ENCODE results near the gene DGKE. TPM values are rescaled to one million over a fixed set of nuclear protein-coding genes. Genes with fewer than 3 reads are reported as not detected.

DGKE gene
- total and polyA plus RNA-seq, 2 of the 8 experiments (the other 6 are each of a cell fraction or from before 2014, with no cell fraction given), result 1.7 to 7.4 TPM

GRCh38 chr17:56893503-56893902 is 59.6 kb downstream of the DGKE start (continued):
- no peak for TF ChIP-seq CTCF (IDR thresholded peaks at IDR 0.05; ENCODE audit: control extremely low read depth in 1 of 3, insufficient read depth in 1 of 3, low read depth in 1 of 3, low read length in 3 of 3)
- TF ChIP-seq CBX5 (IDR thresholded peaks at IDR 0.05; ENCODE audit: low read depth, low read length), result no peak
- no peak for TF ChIP-seq POLR2AphosphoS5 (IDR thresholded peaks at IDR 0.05; ENCODE audit: low read depth, low read length)
- TF ChIP-seq POU5F1 (IDR thresholded peaks at IDR 0.05; ENCODE audit: low read depth, low read length), result no peak
- no peak for TF ChIP-seq PHF8 (conservative IDR thresholded peaks at IDR 0.05; ENCODE audit: low read depth, low read length)
- TF ChIP-seq TEAD4 (IDR thresholded peaks at IDR 0.05; ENCODE audit: low read depth, low read length), result no peak
- TF ChIP-seq CHD1 (IDR thresholded peaks at IDR 0.05; ENCODE audit: low read depth, low read length), result no peak
- no peak for TF ChIP-seq TAF7 (optimal IDR thresholded peaks at IDR 0.05; ENCODE audit: borderline replicate concordance, low read depth, low read length)
- no peak for TF ChIP-seq EZH2 (IDR thresholded peaks at IDR 0.05; ENCODE audit: low read depth, low read length, severe bottlenecking)
- TF ChIP-seq SP4 (IDR thresholded peaks at IDR 0.05; ENCODE audit: low read length), result no peak
